OCI-LY7 (cell line): ENCODE results near the gene CREG2. TPM values are rescaled to one million over a fixed set of nuclear protein-coding genes. Genes with fewer than 3 reads are reported as not detected.

Experiments
- BruUV-seq: library from RNA; stranded (reverse); fragments of 400-500 nt; replicated peaks from 2 replicates; lab custom pipeline; 2021; lab: Mats Ljungman, UMichigan
- CTCF ChIA-PET: fragments of 300-600 bp; sonication (Branson Sonifier 250); formaldehyde crosslinking; loops from one replicate; lab custom pipeline; 2022; ENCODE audit warnings: antibody characterized with exemption; ENCODE audit not compliant: unreplicated experiment; lab: Charles Lee
- POLR2A ChIA-PET: fragments of 300-600 bp; sonication (Branson Sonifier 250); formaldehyde crosslinking; loops from one replicate; lab custom pipeline; 2022; ENCODE audit warnings: antibody characterized with exemption; lab: Charles Lee
- DNase-seq: peaks from one replicate; pipeline ENCODE4 v3.0.0-alpha.2; 2015; ENCODE audit warnings: low spot score
- H2AFZ ChIP-seq: fragments of 200-600 bp; sonication (generic), shearing (Covaris generic); 2 replicates; pipeline ENCODE4 v1.6.1; 2014; ENCODE audit warnings: mild to moderate bottlenecking, antibody characterized with exemption, low read length, moderate library complexity
- H3K27ac ChIP-seq: fragments of 200-600 bp; sonication (generic); 2 replicates; pipeline ENCODE4 v1.5.1; 2014; ENCODE audit warnings: mixed run types, low read depth, mild to moderate bottlenecking, moderate library complexity, low read length, inconsistent platforms; ENCODE audit not compliant: poor library complexity, severe bottlenecking
- H3K36me3 ChIP-seq: fragments of 200-600 bp; sonication (generic); 2 replicates; pipeline ENCODE4 v1.6.1; 2014; ENCODE audit warnings: mild to moderate bottlenecking, antibody characterized with exemption, low read length, moderate library complexity, mixed read lengths; ENCODE audit not compliant: insufficient read depth
- H3K4me1 ChIP-seq: fragments of 200-600 bp; sonication (generic); 2 replicates; pipeline ENCODE4 v1.5.1; 2014; ENCODE audit warnings: mild to moderate bottlenecking, low read length; ENCODE audit not compliant: insufficient read depth, poor library complexity, severe bottlenecking
- H3K4me2 ChIP-seq: fragments of 200-600 bp; sonication (generic); 2 replicates; pipeline ENCODE4 v1.6.1; 2014; ENCODE audit warnings: mild to moderate bottlenecking, low read length
- H3K4me3 ChIP-seq: fragments of 200-600 bp; sonication (generic); 2 replicates; pipeline ENCODE4 v1.5.1; 2014; ENCODE audit warnings: mild to moderate bottlenecking, low read depth, low read length; ENCODE audit not compliant: poor library complexity, severe bottlenecking
- H3K79me2 ChIP-seq: fragments of 200-600 bp; sonication (generic); 2 replicates; pipeline ENCODE4 v1.6.1; 2016; ENCODE audit warnings: low read depth, mild to moderate bottlenecking, low read length, moderate library complexity, mixed read lengths; ENCODE audit not compliant: insufficient read depth
- H3K9me2 ChIP-seq: fragments of 200-600 bp; sonication (generic); 2 replicates; pipeline ENCODE4 v1.6.1; 2016; ENCODE audit warnings: mild to moderate bottlenecking, low read length, mixed read lengths; ENCODE audit not compliant: insufficient read depth
- H3K9me3 ChIP-seq: fragments of 200-600 bp; sonication (generic); 2 replicates; pipeline ENCODE4 v1.6.1; 2014; ENCODE audit warnings: mild to moderate bottlenecking, mixed run types, low read length, mixed read lengths
- H4K20me1 ChIP-seq: fragments of 200-600 bp; sonication (generic); 2 replicates; pipeline ENCODE4 v1.6.1; 2014; ENCODE audit warnings: mild to moderate bottlenecking, antibody characterized with exemption, low read length, moderate library complexity, mixed read lengths; ENCODE audit not compliant: insufficient read depth
- CTCF ChIP-seq: fragments of 200-600 bp; sonication (generic); conservative IDR thresholded peaks from 2 replicates; pipeline ENCODE4 v1.5.1; 2014; ENCODE audit warnings: mild to moderate bottlenecking, antibody characterized with exemption, low read length, moderate library complexity, mixed read lengths
- EZH2phosphoT487 ChIP-seq: fragments of 200-600 bp; sonication (generic); IDR thresholded peaks from 2 replicates; pipeline ENCODE4 v1.6.1; 2018; ENCODE audit warnings: low read depth, borderline replicate concordance, mild to moderate bottlenecking, mixed run types, antibody characterized with exemption, low read length, moderate library complexity, mixed read lengths
- intact Hi-C: fragments of 100-400 bp; cut with micrococcal nuclease; formaldehyde crosslinking; loops from one replicate; pipeline ENCODE4 v1.10.0; 2022; ENCODE audit not compliant: unreplicated experiment
- total RNA-seq, 2 experiments: library from RNA; depleted of rRNA in 1 of 2; stranded (reverse); fragments of >200 nt in 1 of 2; shearing (Covaris generic) in 1 of 2; gene quantifications; 2 replicates each; pipeline ENCODE4 v1.2.3, GENCODE V29; 2014 to 2022

Gene CREG2
- total RNA-seq, 2 experiments from 2014 or later: not detected

- no peaks in the 10 kb centered on the region for H3K4me1 ChIP-seq
- no peak for DNase-seq
- BruUV-seq: no TSS peak
- no peak for TF ChIP-seq CTCF
- no peak for TF ChIP-seq EZH2phosphoT487
- H3K9me3 ChIP-seq: no peaks in the 10 kb centered on the region
- no peaks in the 10 kb centered on the region for H3K79me2 ChIP-seq
- H3K4me3 ChIP-seq: no peak overlapping the region
- no peaks in the 10 kb centered on the region for H4K20me1 ChIP-seq
- H3K36me3 ChIP-seq: no peaks in the 10 kb centered on the region
- ChIA-PET CTCF (no interaction called here), POLR2A (no interaction called here)
- H2AFZ ChIP-seq: no peak overlapping the region
- no peak overlapping the region for H3K27ac ChIP-seq
- no peak overlapping the region for H3K4me2 ChIP-seq
- no peaks in the 10 kb centered on the region for H3K9me2 ChIP-seq
- intact Hi-C loops: no loop called here
Observed at GRCh38 chr2:101382442-101382841, 4.9 kb downstream of the CREG2 start.

- H2AFZ ChIP-seq: no peak overlapping the region
- no peak overlapping the region for H3K4me2 ChIP-seq
- H3K79me2 ChIP-seq: no peaks in the 10 kb centered on the region
- CTCF ChIA-PET: no interaction called here
- H3K27ac ChIP-seq: no peak overlapping the region
- H3K4me1 ChIP-seq: no peaks in the 10 kb centered on the region
- no peaks in the 10 kb centered on the region for H4K20me1 ChIP-seq
- POLR2A ChIA-PET: no interaction called here
- no peak for TF ChIP-seq EZH2phosphoT487
- intact Hi-C loops: no loop called here
- no TSS peak for BruUV-seq
- H3K4me3 ChIP-seq: no peak overlapping the region
- H3K9me3 ChIP-seq: no peaks in the 10 kb centered on the region
- no peak for DNase-seq
- no peaks in the 10 kb centered on the region for H3K9me2 ChIP-seq
- H3K36me3 ChIP-seq: no peaks in the 10 kb centered on the region
Observed at GRCh38 chr2:101380376-101380775, 6.9 kb downstream of the CREG2 start.

- no peaks in the 10 kb centered on the region for H3K9me3 ChIP-seq
- H2AFZ ChIP-seq: no peak overlapping the region
- no peak overlapping the region for H3K27ac ChIP-seq
- no peaks in the 10 kb centered on the region for H3K9me2 ChIP-seq
- ChIA-PET CTCF (interaction anchor here (0.6 kb wide), 1 partner anchor 261 kb away, joined by 3 read pairs; no protein-coding TSS in a partner anchor), POLR2A (no interaction called here)
- TF ChIP-seq EZH2phosphoT487 (no peak), CTCF (no peak)
- BruUV-seq: no TSS peak
- H3K4me1 ChIP-seq: no peaks in the 10 kb centered on the region
- no peaks in the 10 kb centered on the region for H3K36me3 ChIP-seq
- no peaks in the 10 kb centered on the region for H4K20me1 ChIP-seq
- no peak for DNase-seq
- no peaks in the 10 kb centered on the region for H3K79me2 ChIP-seq
- H3K4me3 ChIP-seq: no peak overlapping the region
- H3K4me2 ChIP-seq: no peak overlapping the region
- intact Hi-C loops: no loop called here
Observed at GRCh38 chr2:101379091-101379490, 8.2 kb downstream of the CREG2 start.
